D721Med (cell line): ENCODE data around the gene RBKS.

Experiments
- DNase-seq: peaks from one replicate; pipeline ENCODE4 v3.0.0; 2011; ENCODE audit warnings: low spot score; ENCODE audit not compliant: insufficient read length
- FAIRE-seq: peaks from 2 replicates; lab custom pipeline; 2011; peaks lifted over from hg19 to GRCh38; lab: Jason Lieb, UNC
- TF ChIP-seq, protein P1 (sequence below): IDR thresholded peaks from 2 replicates; pipeline ENCODE4 v1.5.1; 2012; ENCODE audit warnings: mild to moderate bottlenecking, control low read depth; ENCODE audit not compliant: insufficient read depth; ENCODE audit errors: missing control alignments

RBKS gene

DNA sequence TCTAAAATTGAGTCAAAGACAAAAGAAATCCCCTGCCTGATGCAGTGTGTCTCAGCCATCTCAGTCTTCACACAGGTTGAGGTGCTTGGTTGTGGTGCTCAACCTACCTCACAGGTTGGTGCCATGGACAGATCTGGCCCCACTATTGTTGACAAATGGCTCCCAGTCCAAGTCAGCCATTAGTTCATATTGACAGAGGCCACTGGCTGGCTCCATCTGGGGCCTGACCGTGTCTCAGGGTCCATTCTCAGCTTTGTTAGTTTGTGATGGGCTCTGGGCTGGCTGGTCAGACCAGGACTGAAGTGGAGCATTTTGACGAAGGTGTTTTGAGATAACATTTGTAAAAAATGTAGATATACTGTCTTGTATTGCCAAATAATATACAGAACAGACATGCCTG lies 81.8 kb downstream of the RBKS start:
- FAIRE-seq (no peak), DNase-seq (no peak)
- TF ChIP-seq, protein P1, sequence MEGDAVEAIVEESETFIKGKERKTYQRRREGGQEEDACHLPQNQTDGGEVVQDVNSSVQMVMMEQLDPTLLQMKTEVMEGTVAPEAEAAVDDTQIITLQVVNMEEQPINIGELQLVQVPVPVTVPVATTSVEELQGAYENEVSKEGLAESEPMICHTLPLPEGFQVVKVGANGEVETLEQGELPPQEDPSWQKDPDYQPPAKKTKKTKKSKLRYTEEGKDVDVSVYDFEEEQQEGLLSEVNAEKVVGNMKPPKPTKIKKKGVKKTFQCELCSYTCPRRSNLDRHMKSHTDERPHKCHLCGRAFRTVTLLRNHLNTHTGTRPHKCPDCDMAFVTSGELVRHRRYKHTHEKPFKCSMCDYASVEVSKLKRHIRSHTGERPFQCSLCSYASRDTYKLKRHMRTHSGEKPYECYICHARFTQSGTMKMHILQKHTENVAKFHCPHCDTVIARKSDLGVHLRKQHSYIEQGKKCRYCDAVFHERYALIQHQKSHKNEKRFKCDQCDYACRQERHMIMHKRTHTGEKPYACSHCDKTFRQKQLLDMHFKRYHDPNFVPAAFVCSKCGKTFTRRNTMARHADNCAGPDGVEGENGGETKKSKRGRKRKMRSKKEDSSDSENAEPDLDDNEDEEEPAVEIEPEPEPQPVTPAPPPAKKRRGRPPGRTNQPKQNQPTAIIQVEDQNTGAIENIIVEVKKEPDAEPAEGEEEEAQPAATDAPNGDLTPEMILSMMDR = no peak

DNA sequence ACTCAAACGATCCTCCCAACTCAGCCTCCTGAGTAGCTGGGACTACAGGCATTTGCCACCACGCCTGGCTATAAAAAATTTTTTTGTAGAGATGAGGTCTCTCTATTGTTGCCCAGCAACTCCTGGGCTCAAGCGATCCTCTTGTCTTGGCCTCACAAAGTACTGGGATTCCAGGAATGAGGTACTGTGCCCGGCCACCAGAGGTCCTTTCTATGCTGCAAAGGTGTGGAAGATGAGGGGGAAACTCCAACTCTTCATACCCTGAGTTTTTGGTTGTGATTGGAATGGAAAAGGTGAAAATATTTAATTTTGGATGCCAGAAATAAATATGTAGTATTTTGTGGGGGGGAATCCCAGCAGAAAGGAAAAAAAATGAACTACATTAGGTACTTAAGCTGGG lies 82.7 kb downstream of the RBKS start:
- DNase-seq = no peak
- FAIRE-seq = no peak
- TF ChIP-seq, protein P1 = peak; percentile 48

DNA sequence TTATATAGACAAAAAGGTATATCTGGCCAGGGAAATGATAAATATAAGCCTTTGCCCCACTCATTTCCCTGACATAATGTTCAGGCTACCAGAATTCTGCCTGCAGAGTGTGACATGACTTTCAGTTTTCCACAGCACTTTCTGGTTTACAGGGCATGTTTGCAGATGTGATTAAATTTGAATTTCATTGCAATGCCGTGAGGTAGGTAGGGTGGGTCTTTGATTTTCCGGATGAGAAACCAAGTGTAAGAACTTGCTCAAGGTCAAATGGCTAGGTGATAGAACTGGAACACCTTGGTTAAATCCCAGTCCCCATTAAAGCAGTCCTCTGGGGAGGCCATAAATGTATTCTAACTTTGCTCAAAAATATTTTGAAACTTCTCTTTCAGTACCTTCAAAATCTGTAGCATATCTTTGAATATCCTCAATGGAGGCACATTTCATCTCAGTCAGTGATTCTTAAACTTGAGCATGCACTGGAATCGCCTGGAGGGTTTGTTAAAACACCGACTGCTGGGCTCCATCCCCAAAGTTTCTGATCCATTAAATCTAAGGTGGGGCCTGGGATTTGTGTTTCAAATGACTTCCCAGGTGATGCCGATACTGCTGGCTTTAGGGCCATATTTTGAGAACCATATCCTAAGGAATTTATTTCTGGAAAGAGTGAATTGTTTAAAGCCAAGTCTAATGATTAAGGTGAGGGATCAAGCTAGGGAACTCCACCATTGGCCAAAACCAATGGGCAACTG lies 83.7 kb downstream of the RBKS start:
- no peak for FAIRE-seq
- TF ChIP-seq, protein P1 = no peak
- DNase-seq = no peak

DNA sequence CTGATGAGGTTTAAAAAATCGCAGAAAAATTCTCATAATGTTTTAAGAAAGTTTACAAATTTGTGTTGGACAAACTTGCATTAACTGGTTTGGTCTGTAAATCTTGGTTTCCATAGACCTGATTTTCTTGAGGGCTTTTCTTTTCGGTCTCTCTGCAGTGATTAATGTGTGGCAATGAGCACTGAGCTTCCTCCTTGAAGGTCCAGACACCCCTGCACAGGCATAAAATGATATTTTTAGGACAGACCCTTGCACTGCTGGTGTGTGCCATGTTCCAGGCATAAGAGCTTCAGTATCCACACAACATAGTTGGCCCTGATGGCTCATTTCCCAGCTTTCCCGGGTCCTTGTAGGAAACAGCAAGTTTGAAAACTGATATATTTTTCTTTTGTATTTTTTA lies 85.0 kb downstream of the RBKS start:
- DNase-seq (no peak), FAIRE-seq (no peak)
- TF ChIP-seq, protein P1 = no peak

DNA sequence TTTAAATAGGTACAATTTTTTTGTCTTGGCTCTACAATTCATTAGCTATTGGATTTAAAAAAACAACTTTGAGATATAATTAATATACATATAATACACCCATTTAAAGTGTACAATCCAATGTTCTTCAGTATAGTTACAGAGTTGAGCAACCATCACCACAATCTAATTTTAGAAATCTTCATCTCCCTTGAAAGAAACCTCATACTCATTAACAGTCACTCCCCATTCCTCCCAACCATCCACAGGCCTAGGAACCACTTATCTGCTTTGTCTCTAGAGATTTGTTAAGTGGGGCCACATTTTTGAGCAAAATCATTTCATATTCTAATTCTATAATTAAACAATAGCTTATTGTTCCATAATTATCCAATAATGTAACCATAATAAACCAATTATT lies 86.0 kb downstream of the RBKS start:
- TF ChIP-seq, protein P1 = no peak
- DNase-seq (no peak), FAIRE-seq (no peak)

DNA sequence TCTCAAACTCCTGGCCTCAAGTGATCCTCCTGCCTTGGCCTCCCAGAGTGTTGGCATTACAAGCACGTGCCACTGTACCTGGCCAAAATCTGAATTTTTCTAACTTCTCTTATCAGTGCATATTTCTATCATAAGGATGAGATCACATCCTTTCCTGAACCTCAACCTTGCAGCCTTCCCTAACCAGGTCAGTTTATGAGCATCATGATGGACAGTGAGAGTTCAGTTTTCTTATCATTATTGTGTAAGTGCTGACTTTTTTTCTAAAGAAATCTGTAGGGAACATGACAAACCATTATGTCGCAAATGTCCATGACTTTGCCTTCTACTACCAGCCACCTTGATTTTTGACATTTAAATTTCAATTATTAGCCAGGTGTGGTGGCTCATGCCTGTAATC lies 87.1 kb downstream of the RBKS start:
- TF ChIP-seq, protein P1 = no peak
- no peak for DNase-seq
- no peak for FAIRE-seq

- TF ChIP-seq, protein P1 = no peak
- no peak for DNase-seq
- FAIRE-seq = no peak
Observed at GRCh38 chr2:27802547-27802946, 87.6 kb downstream of the RBKS start.
